Jurkat, Clone E6-1 (cell line): ENCODE data around the gene SNX5.

Source experiments
- DNase-seq: peaks from one replicate; pipeline ENCODE4 v3.0.0-alpha.2; 2011; ENCODE audit warnings: low read depth, low spot score
- H3K4me3 ChIP-seq: 2 replicates; pipeline ENCODE4 v1.5.1; 2011; ENCODE audit warnings: mild to moderate bottlenecking, low read length, control low read depth, moderate library complexity

The SNX5 gene

DNA sequence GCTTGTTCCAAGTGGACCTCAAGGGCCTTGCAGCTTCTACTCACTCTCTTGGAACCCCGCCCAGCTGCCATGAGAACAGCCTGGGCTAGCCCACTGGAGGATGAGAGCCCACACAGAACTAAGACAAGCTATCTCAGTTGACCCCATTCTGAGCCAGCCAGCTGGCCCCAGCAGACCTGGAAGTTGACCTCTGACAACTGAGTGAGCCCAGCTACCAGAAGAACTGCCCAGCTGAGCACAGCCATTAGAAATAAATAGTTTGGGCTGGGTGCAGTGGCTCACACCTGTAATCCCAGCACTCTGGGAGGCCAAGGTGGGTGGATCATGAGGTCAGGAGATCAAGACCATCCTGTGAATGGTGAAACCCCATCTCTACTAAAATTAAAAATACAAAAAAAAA lies 37.1 kb downstream of the SNX5 start:
- no peak overlapping the region for H3K4me3 ChIP-seq
- no peak for DNase-seq

- no peak for DNase-seq
- no peak overlapping the region for H3K4me3 ChIP-seq
Observed at GRCh38 chr20:17928633-17929311, 39.8 kb downstream of the SNX5 start.

GRCh38 chr20:17928211-17928611 lies 40.4 kb downstream of the SNX5 start:
- no peak overlapping the region for H3K4me3 ChIP-seq
- no peak for DNase-seq

- H3K4me3 ChIP-seq: no peak overlapping the region
- DNase-seq: no peak
Observed at GRCh38 chr20:17925940-17926300, 42.7 kb downstream of the SNX5 start.

- H3K4me3 ChIP-seq: no peak overlapping the region
- DNase-seq: no peak
Observed at GRCh38 chr20:17925141-17925939, 43.3 kb downstream of the SNX5 start.

GRCh38 chr20:17921774-17922173 lies 46.8 kb downstream of the SNX5 start:
- no peak for DNase-seq

GRCh38 chr20:17919149-17919548 lies 49.4 kb downstream of the SNX5 start:
- no peak for DNase-seq
- no peak overlapping the region for H3K4me3 ChIP-seq

More at GRCh38 chr20:17921774-17922173, 46.8 kb downstream of the SNX5 start:
- no peak overlapping the region for H3K4me3 ChIP-seq

DNA sequence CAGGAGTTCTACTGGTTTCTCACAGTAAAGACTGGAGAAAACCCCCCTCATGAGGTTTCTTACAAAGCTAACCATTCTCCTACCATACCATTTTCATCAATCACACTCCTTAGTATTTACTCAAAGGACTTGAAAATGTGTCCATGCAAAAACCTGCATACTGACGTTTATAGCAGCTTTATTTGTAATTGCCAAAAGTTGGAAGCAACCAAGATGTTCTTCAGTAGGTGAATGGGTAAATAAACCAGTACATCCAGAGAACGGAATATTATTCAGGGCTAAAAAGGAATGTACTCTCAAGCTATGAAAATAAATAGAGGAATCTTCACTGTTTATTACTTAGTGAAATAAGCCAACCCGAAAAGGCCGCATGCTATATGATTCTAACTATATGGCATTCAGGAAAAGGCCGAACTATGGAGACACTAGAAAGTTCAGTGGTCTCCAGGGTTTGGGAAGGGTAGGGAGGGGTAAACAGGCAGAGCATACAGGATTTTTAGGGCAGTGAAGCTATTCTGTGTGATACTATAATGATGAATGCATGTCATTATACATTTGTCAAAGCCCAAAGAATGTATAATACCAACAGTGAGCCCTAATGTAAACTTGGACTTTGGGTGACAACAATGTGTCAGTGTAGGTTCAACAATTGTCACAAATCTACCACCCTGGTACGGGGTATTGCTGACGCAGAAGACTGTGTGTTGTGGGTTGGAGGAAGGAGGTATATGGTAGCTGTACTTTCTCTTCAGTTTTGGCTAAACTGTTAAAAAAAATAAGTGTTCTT lies 50.6 kb downstream of the SNX5 start:
- H3K4me3 ChIP-seq: no peak overlapping the region
- DNase-seq: no peak

DNA sequence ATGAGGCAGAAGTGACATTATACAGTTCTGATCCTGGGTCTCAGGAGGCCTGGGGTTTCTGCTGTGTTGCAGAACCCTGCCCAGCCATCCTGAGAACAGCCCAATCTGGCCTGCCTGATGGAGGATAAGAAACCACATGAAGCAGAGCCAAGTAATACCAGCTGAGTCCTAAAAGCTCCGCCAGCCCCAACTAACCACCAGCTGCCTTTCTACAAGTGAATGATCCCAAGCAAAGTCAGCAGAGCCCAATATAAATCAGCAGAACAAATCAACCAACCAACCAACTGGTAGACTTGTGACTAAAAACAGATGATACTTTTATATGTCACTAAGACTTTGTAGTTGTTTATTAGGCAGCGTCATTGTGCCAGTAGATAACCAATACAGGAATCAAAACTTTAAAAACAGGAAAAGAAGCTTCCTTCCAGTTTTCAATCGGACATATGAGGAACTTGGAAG lies 52.1 kb downstream of the SNX5 start:
- DNase-seq: peak; percentile 58
- no peak overlapping the region for H3K4me3 ChIP-seq

- no peak overlapping the region for H3K4me3 ChIP-seq
- no peak for DNase-seq
Observed at GRCh38 chr20:17914957-17915356, 53.6 kb downstream of the SNX5 start.

GRCh38 chr20:17912916-17913315 lies 55.7 kb downstream of the SNX5 start:
- DNase-seq: no peak
- no peak overlapping the region for H3K4me3 ChIP-seq

- DNase-seq: no peak
- no peak overlapping the region for H3K4me3 ChIP-seq
Observed at GRCh38 chr20:17911927-17912326, 56.7 kb downstream of the SNX5 start.

- no peak overlapping the region for H3K4me3 ChIP-seq
- no peak for DNase-seq
Observed at GRCh38 chr20:17910828-17911294, 57.7 kb downstream of the SNX5 start.

- DNase-seq: no peak
- H3K4me3 ChIP-seq: no peak overlapping the region
Observed at GRCh38 chr20:17909869-17910321, 58.7 kb downstream of the SNX5 start.

DNA sequence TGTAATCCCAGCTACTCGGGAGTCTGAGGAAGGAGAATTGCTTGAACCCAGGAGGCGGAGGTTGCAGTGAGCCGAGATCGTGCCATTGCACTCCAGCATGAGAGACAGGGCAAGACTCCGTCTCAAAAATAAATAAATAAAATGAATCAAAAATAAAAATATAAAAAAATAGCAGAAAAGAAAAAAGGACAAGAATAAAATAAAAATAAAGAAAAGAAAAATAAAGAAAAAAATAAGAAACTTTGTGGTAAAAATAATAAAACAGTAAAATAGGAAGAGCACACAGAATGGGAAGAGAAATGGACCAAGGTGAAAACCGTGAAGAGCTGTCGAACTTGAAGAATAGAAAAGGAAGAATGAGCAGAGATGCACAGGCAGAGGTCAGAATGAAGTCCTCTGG lies 63.0 kb downstream of the SNX5 start:
- no peak overlapping the region for H3K4me3 ChIP-seq
- no peak for DNase-seq

GRCh38 chr20:17904027-17904426 lies 64.6 kb downstream of the SNX5 start:
- no peak for DNase-seq
- no peak overlapping the region for H3K4me3 ChIP-seq

DNA sequence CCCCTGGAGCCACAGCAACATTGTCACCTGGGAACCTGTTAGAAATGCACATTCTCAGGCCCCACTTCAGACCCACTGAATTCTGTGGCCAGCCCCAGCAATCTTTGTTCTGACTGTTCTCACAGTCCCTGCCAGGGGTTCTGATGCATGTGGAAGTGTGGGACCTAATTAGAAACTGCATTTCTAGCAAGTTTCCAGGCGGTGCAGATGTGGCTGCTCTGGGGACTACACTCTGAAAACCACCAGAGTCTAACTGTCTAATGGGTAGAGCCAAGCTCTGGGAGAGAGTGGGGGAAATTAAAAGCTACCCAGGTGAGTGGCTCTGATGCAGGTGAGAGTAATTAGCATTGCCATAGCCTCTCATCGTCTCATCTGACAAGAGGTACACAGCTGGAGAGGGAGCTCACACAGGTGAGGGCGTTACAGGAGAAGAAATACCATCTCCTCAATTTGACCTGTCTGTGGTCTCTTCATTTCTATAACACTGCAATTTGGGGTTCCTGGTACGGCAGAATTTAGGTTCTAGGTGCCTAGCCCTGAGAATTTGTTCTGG lies 66.0 kb downstream of the SNX5 start:
- DNase-seq: no peak
- H3K4me3 ChIP-seq: no peak overlapping the region

GRCh38 chr20:17901971-17902370 lies 66.6 kb downstream of the SNX5 start:
- H3K4me3 ChIP-seq: no peak overlapping the region
- no peak for DNase-seq

- no peak overlapping the region for H3K4me3 ChIP-seq
- peak; percentile 49 for DNase-seq
Observed at GRCh38 chr20:17898548-17898994, 70.0 kb downstream of the SNX5 start.
